Mucosa of descending colon (tissue), 3 donors: Measurements from ENCODE around the gene TNFSF13. TPM values are rescaled to one million over a fixed set of nuclear protein-coding genes. Genes with fewer than 3 reads are reported as not detected.

Source experiments
- ATAC-seq: fragments of 200-7000 bp; cut with Tn5 transposase; one replicate; pipeline ENCODE4 v1.9.1; 2020; ENCODE audit warnings: mild to moderate bottlenecking, moderate library complexity
- DNase-seq, 3 donors: peaks; one replicate each; pipeline ENCODE4 v3.0.0-alpha.2; 2020
- H3K36me3 ChIP-seq: fragments of 200-600 bp; one replicate; pipeline ENCODE4 v1.8.0; 2021; ENCODE audit warnings: low read depth, mild to moderate bottlenecking
- H3K4me1 ChIP-seq: fragments of 200-600 bp; one replicate; pipeline ENCODE4 v1.8.0; 2021; ENCODE audit warnings: low read depth, mild to moderate bottlenecking
- H3K4me3 ChIP-seq: fragments of 200-600 bp; one replicate; pipeline ENCODE4 v1.8.0; 2021; ENCODE audit warnings: mild to moderate bottlenecking
- H3K9me3 ChIP-seq: fragments of 200-600 bp; one replicate; pipeline ENCODE4 v1.8.0; 2021; ENCODE audit warnings: mild to moderate bottlenecking
- intact Hi-C, 2 donors: fragments of 100-400 bp; cut with DNase I in 1 of 2; cut with micrococcal nuclease in 1 of 2; formaldehyde crosslinking; loops; one replicate each; pipeline versions ENCODE4 v1.11.0 to v1.11.1; 2022; cut with DNase I, micrococcal nuclease
- total RNA-seq, 3 donors: library from RNA; stranded (reverse); fragmentation: NEBNext Ultra II Directional in 2 of 3; extraction: Animal tissue kit (Norgen Biotek cat#: 25700) in 2 of 3; gene quantifications; one replicate each; pipeline versions ENCODE4 v1.2.1 to v1.2.4, GENCODE V29; 2021 to 2023
- TF ChIP-seq, protein P1 (sequence below): fragments of 200-600 bp; IDR thresholded peaks from one replicate; pipeline ENCODE4 v1.8.0; 2022; ENCODE audit warnings: antibody characterized with exemption, mild to moderate bottlenecking
- donor health status: DM: no; HTN: no; CAD: no; lungs with moderate emphysema.
- donor health status: DM: no; HTN: no; CAD: no.
- donor health status: DM: no; HTN: yes; CAD: no.

TNFSF13 gene
- total RNA-seq, 3 donors from 2014 or later: 41.0 to 74.6 (median 73.3) TPM

- intact Hi-C loops: no loop called here
- H3K36me3 ChIP-seq: no peaks in the 10 kb centered on the region
Observed at GRCh38 chr17:7528842-7529241, 29.7 kb upstream of the TNFSF13 start.

DNA sequence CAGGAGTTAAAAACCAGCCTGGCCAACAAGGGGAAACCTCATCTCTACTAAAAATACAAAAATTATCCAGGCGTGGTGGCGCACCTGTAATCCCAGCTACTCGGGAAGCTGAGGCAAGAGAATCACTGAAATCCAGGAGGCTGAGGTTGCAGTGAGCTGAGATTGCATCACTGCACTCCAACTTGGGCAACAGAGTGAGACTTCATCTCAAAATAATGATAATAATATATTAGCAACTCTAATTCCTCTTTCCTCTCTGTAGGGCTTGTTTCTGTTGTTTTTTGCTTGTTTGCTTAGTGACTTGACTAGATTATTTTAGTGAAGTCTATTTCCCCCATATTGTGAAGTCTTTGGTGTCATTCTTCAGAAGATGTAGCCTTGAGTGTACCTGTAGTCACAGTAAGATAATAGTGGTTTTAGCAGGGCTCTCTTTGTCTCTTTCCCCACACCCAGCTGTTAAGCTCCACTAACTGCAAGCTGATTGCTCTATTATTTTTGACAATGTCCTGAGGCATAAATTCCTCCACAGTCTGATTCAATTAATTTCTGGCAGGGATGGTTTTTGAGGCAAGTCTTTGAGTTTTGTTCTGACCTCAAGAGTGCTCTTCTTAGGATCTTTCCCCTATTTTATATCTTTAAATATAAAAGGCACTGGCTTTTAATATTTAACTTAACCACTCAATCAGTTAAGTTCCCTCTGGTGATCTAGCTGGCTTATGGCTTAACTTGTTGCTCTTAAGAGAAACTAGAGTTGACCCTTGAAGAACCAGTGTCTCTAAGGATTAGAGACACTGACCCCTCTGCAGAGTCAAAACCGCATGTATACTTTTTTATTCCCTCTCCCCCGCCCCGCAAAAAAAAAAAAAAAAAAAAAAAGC, 28.3 kb upstream of the TNFSF13 start:
- H3K4me1 ChIP-seq: peaks cover 8% of the 10 kb centered on the region
- H3K4me3 ChIP-seq: no peak overlapping the region
- intact Hi-C loops: no loop called here
- H3K36me3 ChIP-seq: no peaks in the 10 kb centered on the region
- TF ChIP-seq, protein P1, sequence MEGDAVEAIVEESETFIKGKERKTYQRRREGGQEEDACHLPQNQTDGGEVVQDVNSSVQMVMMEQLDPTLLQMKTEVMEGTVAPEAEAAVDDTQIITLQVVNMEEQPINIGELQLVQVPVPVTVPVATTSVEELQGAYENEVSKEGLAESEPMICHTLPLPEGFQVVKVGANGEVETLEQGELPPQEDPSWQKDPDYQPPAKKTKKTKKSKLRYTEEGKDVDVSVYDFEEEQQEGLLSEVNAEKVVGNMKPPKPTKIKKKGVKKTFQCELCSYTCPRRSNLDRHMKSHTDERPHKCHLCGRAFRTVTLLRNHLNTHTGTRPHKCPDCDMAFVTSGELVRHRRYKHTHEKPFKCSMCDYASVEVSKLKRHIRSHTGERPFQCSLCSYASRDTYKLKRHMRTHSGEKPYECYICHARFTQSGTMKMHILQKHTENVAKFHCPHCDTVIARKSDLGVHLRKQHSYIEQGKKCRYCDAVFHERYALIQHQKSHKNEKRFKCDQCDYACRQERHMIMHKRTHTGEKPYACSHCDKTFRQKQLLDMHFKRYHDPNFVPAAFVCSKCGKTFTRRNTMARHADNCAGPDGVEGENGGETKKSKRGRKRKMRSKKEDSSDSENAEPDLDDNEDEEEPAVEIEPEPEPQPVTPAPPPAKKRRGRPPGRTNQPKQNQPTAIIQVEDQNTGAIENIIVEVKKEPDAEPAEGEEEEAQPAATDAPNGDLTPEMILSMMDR: no peak
- H3K9me3 ChIP-seq: peaks cover 15% of the 10 kb centered on the region
- DNase-seq (no peak), ATAC-seq (no peak)

More at GRCh38 chr17:7528842-7529241, 29.7 kb upstream of the TNFSF13 start:
- DNase-seq: no peak
- H3K4me1 ChIP-seq: peaks cover 8% of the 10 kb centered on the region
- H3K9me3 ChIP-seq: peaks cover 15% of the 10 kb centered on the region
- TF ChIP-seq, protein P1: no peak
- ATAC-seq: no peak
- H3K4me3 ChIP-seq: no peak overlapping the region

DNA sequence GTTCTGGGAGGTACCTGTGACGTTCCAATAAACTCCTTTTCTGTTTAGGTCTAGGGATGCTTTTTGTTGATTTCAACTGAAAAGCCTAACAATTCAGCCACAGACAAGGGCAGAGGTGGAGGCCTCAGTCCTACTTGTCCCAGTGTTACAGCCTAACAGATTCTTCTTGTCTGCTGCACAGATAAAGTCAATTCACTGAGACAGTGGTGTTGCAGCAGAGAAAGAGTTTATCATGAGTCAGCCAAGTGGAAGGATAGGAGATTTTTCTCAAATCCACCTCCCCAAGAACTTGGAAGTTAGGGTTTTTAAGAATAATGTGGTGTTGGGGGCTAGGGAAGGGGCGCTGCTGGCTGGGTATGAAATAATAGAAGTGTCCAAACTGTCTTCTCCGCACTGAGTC, 20.5 kb upstream of the TNFSF13 start:
- TF ChIP-seq, protein P1: no peak
- Histone ChIP-seq H3K36me3 (no peaks in the 10 kb centered on the region), H3K9me3 (peaks cover 16% of the 10 kb centered on the region), H3K4me3 (no peak overlapping the region), H3K4me1 (peaks cover under 1% of the 10 kb centered on the region)
- DNase-seq (no peak), ATAC-seq (no peak)
- intact Hi-C loops: no loop called here

DNA sequence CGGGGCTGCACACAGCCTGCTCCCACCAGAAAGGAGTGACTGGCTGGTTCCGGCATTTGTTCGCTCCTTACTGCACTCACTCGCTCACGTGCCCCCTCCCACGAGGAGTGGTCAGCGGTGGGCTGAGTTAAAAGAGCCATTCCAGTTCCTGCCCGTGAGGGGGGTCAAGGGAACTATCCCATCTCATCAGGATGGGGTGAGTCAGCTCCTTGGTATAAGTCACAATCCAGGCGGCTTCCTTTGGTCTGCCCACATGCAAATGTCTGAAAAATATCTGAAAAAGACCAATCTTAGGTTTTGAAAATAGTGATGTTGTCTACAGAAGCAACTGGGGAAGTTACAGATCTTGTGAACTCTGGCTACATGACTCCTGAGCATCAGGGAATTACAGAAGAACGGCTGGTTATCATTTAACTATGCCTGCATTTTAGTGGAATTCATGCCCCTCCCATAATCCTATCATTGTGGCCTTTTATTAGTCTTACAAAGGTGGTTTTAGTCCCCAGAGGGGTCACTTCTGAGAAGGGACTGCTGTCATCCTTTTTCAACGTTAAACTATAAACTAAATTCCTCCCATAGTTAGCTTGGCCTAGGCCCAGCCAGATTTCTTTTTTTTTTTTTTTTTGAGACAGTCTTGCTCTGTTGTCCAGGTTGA, 19.5 kb upstream of the TNFSF13 start:
- Histone ChIP-seq H3K36me3 (no peaks in the 10 kb centered on the region), H3K4me1 (no peaks in the 10 kb centered on the region), H3K4me3 (no peak overlapping the region), H3K9me3 (peaks cover 16% of the 10 kb centered on the region)
- ATAC-seq (no peak), DNase-seq (no peak)
- TF ChIP-seq, protein P1: no peak
- intact Hi-C loops: no loop called here

DNA sequence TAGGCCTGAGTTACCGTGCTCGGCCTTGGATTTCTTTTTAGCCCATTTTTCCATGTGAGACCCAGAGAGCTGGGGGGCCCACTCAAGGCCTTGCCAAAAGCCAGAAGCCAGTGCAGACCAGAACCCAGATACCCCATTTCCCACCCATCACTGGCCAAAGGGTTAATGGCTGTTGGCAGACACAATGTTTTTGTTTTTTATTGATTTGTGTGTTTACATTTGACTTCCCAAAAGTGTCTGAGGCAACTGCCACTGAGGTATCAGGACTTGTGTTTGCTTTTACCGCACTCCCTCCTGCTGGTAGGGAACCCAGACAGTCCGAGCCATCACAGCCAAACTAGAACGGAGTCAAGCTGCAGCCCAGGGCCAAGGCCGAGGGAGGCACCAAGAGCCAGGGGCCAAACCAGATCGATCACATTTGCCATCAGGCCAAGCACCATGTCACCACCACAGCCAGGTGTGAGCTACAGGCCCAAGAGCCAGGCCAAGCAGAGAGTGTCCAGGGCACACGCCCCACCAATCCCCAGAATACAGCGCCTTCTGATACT, 17.4 kb upstream of the TNFSF13 start:
- Histone ChIP-seq H3K36me3 (no peaks in the 10 kb centered on the region), H3K4me3 (no peak overlapping the region), H3K4me1 (no peaks in the 10 kb centered on the region), H3K9me3 (peaks cover 16% of the 10 kb centered on the region)
- DNase-seq: no peak
- TF ChIP-seq, protein P1: no peak
- intact Hi-C loops: no loop called here
- no peak for ATAC-seq
